NCI-H2227 treated with DMSO at 0.1 percent for 48 hours (cell line): ENCODE measurements around the gene KHDRBS1.
"Not testable (repeated sequence)": the region's sequence is repeated elsewhere in the genome, so short reads cannot be mapped to it uniquely, and the experiment has no call there.

Experiments
- DNase-seq: peaks from one replicate; lab custom pipeline; 2025; lab: John Stamatoyannopoulos, UW

Gene KHDRBS1, protein sequence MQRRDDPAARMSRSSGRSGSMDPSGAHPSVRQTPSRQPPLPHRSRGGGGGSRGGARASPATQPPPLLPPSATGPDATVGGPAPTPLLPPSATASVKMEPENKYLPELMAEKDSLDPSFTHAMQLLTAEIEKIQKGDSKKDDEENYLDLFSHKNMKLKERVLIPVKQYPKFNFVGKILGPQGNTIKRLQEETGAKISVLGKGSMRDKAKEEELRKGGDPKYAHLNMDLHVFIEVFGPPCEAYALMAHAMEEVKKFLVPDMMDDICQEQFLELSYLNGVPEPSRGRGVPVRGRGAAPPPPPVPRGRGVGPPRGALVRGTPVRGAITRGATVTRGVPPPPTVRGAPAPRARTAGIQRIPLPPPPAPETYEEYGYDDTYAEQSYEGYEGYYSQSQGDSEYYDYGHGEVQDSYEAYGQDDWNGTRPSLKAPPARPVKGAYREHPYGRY

DNA sequence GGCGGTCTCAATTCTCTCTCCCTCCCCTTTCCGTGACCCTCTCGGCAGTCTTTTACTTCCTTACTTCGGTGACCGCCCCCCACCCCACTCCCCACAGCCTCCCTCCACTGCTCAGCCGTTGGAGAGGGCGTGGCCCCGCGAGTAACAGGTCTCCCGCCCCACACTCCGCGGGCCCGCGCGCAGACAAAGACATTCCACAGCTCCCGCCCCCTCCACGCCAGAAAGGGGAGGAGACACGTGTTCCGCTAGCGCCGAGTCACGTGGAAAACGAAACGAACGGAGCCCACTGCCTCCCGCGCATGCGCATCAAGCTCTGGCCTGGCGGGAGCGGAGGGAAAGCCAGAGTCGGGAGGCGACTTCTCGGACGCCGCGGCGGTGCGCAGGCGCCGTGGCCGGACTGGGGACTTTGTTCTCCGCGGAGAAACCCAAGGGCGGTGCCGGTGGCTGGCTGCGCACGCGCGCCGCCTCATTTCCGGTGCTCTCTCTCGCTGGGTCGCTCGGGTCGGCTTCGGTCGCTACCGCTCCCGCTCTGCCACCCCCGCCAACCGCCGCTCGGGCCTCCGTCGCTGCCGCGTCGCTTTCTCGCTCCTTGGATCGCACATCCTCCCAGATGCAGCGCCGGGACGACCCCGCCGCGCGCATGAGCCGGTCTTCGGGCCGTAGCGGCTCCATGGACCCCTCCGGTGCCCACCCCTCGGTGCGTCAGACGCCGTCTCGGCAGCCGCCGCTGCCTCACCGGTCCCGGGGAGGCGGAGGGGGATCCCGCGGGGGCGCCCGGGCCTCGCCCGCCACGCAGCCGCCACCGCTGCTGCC, at the start of gene KHDRBS1:
KHDRBS1 (plus strand) TSS at position 483 of the 813 bp plus-strand sequence; CDS start at position 611, 128 bp downstream.
- DNase-seq = peak; percentile 99

DNA sequence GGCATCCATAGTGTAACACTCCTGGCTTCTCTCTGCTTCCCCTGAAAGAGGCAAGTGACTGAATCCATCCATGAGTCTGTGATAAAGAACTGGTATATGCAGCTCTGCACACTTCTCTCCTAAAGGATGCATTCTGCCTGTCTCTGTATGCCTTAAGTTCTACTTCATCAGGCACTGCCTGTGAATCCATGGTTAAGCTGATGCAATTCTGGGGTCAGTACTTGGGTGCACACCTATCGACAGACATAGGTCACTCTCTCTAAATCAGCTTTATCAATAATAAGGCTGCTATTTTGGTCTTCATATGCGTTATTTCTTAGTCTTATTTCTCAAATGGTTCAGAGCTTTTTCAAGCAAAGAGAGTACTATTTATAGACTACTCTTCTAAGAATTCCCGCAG, 42.8 kb upstream of the KHDRBS1 start:
- no peak for DNase-seq

DNA sequence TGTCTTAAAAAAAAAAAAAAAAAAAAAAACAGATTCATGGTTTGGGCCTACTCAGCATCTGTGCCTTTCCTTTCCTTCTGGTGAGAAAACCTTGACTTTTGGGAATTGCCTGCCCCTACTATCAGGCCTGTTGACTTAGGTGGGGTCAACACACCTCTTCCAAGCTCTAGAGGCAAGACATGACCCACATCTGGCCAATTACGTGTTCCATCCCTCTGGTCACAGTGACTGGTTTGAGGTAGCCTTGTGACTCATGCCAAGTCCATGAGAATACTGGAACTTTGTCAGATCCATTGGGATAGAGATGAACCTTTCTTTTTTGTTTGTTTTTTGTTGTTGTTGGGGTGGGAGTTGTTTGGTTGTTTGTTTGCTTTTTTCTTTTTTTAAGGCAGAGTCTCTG, 37.3 kb upstream of the KHDRBS1 start:
- DNase-seq = no peak

DNA sequence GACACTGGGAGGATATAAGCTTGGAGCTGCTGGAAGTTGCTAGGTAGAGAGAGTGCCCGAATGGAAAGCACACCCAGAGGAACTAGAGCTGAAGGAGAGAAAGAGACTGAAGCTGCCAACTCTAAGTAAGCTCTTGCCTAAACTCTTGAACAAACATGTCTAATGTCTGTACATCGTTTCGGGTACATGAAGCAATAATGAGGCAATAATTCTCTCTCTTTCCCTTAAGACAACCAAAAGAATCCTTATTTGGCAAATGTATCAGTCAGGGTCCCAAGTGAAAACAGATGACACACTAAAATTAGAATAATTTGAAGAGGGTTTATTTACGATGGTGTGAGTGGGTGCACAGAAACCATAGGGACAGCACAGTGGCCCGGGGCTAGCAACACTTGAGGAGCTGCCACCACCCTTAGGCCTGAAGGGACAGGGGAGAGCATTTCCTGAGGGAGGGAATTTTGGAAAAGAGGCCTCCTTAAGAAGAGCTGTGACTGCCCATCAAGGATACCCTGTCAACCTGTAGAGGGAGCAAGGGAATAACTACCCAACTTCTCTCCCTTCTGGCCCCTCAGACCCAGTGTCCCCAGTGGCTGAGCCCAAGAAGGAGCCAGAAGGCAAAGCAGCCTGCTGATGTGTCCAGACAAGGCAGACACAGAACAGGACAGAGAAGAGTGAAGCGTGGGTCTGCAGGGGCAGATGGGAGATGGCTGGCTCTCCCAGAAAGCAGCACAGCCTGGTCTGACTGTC, 36.1 kb upstream of the KHDRBS1 start:
- DNase-seq = no peak

DNA sequence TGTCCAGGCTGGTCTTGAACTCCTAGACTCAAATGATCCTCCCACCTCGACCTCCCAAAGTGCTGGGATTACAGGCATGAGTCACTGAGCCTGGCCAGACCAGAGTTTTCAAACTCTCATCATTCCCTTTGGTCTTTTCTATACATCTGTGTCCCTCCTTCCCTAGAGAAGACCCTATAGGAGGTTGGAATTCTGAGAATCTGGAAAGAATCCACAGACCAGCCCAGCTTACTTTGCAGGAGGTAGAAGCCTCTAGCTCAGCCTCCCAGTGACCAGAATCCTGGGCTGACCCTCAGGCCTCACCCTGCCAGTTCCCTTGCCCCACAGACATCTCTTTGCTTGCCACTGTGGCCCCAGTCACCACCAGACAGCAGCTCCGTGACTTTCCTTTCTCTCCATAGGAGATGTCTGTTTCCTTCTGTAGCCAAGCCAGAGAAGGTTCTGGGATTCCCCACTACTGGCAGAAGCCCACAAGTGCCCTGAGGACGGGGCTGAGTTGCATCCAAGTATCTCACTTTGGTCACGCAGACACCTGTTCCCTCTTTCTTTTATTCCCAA, 34.7 kb upstream of the KHDRBS1 start:
- no peak for DNase-seq

DNA sequence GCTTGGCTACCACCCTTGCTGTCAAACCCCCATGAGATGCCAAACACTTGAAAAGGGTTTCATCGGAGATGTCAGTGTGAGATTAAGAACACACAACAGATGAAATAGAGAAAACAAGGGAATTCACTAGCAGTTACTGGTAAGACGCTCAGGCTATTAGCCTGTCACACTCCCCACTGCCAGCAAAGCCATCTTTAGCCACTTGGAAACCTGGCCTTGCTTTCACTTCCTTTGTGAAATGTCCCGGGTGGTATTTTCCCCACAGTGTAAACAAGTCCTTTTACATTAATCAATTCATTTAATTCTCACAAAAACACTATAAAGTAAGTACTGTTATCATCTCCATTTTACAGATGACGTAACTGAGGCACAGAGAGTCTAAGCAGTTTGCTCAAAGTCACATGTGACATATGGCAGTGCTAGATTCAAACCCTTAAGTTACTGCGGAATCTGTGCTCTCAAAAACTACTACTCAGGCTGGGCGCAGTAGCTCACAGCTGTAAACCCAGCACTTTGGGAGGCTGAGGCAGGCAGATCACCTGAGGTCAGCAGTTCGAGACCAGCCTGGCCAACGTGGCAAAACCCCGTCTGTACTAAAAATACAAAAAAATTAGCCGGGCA, 32.7 kb upstream of the KHDRBS1 start:
- no peak for DNase-seq

DNA sequence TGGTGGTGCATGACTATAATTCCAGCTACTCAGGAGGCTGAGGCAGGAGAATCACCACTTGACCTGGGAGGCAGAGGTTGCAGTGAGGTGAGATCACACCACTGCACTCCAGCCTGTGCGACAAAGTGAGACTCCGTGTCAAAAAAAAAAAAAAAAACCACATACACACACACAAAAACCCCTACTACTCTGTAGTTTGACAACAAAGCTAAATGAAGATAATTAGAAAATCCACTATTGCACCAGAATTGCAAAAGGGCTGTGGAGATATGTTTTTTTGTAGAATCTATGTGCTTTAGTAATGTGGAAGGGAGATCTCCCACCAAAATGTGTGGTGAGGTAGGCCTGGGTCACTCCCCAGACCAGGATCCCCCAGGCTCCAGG, 32.2 kb upstream of the KHDRBS1 start:
- no peak for DNase-seq

DNA sequence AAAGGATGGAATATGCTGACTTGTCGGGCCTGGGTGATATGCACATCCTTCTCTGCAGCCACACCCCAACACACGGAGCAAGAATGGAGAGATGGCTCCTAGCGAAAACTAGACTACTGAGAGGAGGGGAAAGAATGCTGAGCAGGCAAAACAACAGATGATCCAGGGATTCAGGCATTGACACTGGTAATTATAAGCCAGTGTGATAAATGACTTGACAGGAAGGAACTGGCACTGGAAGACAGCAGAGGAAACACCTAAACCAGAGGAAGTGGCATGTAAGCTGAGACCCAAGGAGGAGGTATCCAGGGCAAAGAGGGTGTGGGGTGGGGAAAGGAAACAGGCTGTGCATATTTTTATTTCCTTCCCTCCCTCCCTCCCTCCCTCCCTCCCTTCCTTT, 31.7 kb upstream of the KHDRBS1 start:
- peak; percentile 58 for DNase-seq

DNA sequence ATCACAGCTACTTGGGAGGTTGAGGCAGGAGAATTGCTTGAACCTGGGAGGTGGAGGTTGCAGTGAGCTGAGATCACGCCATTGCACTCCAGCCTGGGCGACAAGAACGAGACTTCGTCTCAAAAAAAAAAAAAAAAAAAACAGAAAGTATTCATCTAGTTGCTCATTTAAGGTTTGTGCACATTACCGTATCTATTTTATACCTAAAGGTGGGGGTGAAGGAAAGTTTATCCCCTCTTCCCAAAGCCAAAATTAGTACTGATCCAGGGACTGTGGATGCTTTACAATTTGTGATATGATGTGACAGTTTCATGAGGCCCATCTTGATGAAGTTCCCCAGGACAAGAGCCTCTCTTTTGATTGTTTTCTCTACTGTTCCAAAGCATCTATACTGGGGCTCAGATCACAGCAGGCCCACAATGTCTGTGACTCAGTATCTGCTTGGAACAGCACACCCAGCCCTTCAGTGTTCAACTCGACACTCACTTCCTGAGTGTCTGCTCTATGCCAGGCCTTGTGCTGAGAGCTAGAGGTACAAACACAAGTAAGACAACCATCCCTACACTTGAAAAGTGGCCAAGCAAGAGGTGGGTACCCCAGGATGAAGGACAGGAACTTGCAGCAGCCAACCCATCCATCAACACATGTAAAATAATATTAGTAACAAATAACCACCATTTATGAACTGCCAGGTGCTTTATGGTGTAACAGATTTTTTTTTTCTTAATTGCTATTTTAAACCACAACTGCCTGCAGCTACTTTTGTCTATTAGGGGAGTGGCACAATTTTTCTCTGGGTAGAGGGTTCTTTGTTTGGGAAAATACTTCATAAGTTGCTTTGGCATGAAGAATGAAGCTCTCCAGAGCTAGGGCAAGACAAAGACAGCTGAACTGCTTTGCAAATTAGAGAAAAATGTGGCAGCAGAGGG, 29.0 kb upstream of the KHDRBS1 start:
- peak; percentile 52 for DNase-seq

DNA sequence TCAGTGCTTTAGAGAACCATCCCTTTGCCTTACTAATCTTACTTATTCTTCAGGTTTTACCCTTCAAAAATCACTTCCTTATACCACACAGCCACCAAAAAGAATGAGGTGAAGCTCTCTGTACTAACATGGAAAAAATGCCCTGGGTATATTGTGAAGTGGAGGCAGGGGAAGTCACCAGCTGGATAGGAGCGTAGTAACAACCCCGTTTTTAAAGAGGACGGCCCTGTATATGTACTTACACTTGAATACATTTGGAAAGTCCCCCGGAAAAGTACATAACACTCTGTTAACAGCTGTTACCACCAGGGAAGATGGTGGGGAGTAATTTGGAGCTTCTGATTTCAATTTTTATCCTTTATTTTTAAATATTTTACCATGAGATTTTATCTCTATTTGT, 28.2 kb upstream of the KHDRBS1 start:
- peak; percentile 52 for DNase-seq

DNA sequence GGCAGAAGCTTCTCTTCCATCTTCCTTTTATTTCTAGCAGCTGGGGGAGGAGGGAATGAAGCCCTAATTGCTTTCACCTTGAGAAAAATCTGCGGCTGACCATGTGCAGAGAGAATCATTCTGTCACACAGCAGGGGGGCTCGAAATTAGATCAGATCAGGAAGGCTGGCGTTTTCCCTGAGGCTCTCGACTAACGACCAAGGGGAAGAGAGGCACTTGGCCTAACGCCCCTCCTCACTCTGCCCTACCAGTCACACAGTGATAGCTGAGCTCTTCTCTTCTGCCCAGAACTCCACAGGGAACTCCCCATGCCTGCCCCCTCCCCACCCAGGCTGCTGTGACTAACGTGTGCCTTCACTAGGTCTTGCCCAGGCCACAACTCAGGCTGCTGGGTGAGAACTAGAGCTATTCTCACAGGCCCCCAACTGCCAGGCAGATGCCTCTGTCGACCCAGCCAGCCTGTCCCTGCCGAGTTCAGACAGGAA, 26.5 kb upstream of the KHDRBS1 start:
- DNase-seq = peak; percentile 95

DNA sequence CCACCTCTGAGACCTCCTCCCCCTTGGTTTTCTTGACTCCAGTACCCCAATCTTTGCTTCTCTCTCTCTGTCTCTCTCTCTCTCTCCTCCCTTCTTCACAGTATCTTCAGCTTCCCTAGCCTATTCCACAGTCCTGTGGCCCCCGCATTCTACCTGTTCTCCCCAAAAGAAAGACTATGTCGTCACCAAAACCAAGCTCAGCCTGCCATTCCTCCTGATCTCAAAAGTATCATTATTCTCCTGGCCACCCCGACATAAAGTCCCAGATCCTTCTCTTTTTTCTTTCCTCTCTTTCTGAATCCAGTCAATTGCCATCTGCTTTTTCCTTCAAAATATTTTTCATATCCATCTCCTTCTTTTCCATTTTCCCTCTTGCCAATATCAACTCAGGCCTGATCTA, 23.7 kb upstream of the KHDRBS1 start:
- DNase-seq = no peak

DNA sequence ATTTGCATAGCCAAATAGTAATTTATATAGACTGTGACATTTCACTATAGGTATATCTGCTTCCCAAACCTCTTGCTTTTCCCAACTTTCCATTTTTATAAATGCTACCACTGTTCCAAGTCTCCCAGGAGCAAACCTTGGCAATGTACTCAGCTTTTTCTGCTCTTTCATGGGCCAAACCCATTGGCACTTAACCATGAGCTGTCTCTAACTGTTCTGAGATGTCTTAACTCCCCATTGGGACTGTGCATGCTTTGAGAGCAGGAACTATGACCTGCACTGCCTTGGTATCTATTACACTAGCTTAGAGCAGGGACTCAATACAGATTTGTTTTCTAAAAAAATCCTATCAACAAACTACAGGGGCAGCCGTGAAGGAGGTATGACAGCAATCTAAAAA, 22.5 kb upstream of the KHDRBS1 start:
- no peak for DNase-seq

DNA sequence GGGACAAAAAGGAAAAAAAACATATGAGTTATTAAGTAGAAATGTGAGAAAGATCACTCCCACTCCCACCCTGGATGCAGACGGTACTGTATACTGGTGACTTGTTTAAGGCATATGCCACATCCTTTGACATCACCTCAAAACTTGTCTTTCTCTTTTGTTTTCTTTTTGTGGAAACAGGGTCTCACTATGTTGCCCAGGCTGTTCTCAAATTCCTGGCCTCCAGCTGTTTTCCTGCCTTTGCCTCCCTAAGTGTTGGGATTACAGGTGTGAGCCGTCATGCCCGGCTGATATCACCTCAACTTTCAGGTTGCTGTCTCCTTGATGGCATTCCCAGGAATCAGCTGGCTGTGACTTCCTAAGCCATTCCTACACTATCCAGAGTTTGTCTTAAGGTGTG, 18.4 kb upstream of the KHDRBS1 start:
- no peak for DNase-seq

DNA sequence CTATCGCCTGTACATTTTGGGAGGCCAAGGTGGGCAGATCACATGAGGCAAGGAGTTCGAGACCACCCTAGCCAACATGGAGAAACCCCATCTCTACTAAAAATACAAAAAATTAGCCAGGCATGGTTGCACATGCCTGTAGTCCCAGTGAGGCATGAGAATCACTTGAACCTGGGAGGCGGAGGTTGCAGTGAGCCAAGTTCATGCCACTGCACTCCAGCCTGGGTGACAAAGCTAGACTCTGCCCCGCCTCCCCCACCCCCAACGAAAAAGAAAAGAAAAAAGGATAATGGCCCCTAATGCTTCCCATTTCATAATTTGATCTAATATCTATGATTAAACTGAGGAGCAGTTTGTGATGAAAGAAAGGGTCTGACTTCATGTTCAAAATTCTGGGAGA, 17.5 kb upstream of the KHDRBS1 start:
- peak; percentile 81 for DNase-seq

DNA sequence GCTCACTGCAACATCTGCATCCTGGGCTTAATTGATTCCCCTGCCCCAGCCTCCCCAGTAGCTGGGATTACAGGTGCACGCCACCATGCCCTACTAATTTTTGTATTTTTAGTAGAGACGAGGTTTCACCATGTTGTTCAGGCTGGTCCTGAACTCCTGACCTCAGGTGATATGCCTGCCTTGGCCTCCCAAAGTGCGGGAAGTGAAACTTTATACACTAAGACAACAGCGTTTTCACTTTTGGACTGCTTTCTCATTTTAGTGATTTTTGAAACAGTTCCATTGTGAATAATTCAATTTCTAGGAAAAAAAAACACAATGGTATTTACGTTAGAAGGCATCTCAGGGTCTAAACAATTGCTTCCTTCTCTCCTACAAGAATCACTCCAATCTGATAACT, 11.8 kb upstream of the KHDRBS1 start:
- no peak for DNase-seq

DNA sequence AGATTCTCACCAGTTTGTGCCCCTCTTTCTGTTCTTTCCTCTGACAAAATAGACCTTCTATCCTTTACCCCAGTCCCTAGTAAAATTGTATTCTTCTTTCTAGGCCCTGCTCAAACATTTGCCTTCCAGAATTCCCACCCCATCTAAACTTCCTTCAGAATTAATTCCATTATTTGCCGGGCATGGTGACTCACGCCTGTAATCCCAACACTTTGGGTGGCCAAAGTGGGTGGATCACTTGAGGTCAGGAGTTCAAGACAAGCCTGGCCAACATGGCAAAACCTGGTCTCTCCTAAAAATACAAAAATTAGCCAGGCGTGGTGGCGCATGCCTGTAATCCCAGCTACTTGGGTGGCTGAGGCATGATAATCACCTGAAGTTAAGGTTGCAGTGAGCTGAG, 11.4 kb upstream of the KHDRBS1 start:
- DNase-seq = not testable (repeated sequence)

DNA sequence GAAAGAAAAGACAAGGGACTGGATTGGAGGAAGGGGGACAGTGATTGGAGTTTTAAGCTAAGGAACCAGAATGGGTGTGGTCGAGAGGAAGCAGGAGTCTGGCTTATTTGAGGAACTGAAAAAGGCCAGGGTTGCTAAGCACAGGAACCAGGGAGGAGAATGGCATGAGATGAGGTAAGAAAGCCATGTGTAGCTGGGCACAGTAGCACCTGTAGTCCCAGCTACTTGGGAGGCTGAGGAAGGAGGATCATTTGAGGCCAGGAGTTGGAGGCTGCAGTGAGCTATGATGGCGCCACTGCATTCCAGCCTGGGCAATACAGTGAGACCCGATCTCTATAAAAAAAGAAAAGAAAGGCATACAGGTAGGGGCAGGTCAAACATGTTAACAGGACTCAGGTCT, 8.1 kb upstream of the KHDRBS1 start:
- no peak for DNase-seq

DNA sequence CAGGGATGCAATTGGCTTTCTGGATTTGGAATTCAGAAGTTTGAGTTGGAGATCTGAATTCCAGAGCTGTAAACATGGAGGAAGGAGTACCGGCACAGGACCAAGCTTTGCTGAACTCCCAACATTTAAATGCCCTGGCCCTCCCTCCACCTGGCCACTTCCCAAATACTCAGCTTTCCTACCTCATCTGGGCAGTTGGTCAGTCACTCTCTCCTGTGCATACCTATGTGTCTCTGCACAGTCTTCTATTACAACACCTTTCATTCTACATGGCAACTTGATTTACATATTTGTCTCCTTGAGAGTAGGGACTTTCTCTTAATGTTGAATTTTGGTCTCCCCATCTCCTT, 6.1 kb upstream of the KHDRBS1 start:
- DNase-seq = no peak

DNA sequence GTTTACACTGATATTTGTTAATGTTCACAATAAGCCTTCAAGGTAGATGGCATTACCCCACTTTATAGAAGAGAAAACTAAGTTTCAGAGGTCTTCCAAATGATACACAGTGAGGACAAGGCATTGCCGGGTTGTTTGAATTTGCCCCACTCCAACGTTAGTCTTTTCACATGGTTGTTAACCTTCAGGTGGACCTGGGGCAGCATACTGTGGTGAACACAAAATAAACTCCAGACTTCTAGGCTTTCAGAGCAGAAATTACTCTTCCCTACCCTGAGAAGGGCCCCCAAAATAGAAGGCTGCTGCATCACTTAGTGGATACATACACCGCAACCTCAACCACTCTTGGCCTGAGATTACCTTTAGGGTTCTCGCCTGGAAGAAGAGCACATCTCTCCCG, 3.4 kb upstream of the KHDRBS1 start:
- DNase-seq = no peak
